Aorta (tissue), 5 donors: ENCODE results near the gene KBTBD4. TPM values are rescaled to one million over a fixed set of nuclear protein-coding genes. Genes with fewer than 3 reads are reported as not detected.

Experiments
- ATAC-seq: fragments of 200-7000 bp; cut with Tn5 transposase; one replicate; pipeline ENCODE4 v1.9.1; 2022; ENCODE audit warnings: moderate library complexity; ENCODE audit not compliant: low FRiP score
- DNase-seq, 2 donors: peaks; one replicate each; pipeline ENCODE4 v3.0.0-alpha.2; 2020
- H3K27ac ChIP-seq, 2 donors: one replicate each; pipeline ENCODE4 v1.5.1; 2013; ENCODE audit warnings: low read length in 2 of 2, mild to moderate bottlenecking in 2 of 2, moderate library complexity in 2 of 2, control low read depth in 1 of 2, inconsistent platforms in 1 of 2, low read depth in 1 of 2
- H3K27me3 ChIP-seq, 2 donors: one replicate each; pipeline ENCODE4 v1.6.1; 2013; ENCODE audit warnings: control low read depth in 1 of 2, low read length in 1 of 2, mild to moderate bottlenecking in 1 of 2, moderate library complexity in 1 of 2; ENCODE audit not compliant: insufficient read depth in 2 of 2, control insufficient read depth in 1 of 2
- H3K36me3 ChIP-seq, 2 donors: one replicate each; pipeline ENCODE4 v1.6.1; 2013; ENCODE audit warnings: control low read depth in 1 of 2, low read length in 1 of 2, mild to moderate bottlenecking in 1 of 2; ENCODE audit not compliant: insufficient read depth in 2 of 2, control insufficient read depth in 1 of 2
- H3K4me1 ChIP-seq, 2 donors: one replicate each; pipeline ENCODE4 v1.6.1; 2013; ENCODE audit warnings: low read length in 2 of 2, control low read depth in 1 of 2, mild to moderate bottlenecking in 1 of 2, moderate library complexity in 1 of 2; ENCODE audit not compliant: insufficient read depth in 2 of 2, control insufficient read depth in 1 of 2
- H3K4me3 ChIP-seq, 2 donors: one replicate each; pipeline ENCODE4 v1.5.1; 2013; ENCODE audit warnings: low read length in 2 of 2, control low read depth in 1 of 2, mild to moderate bottlenecking in 1 of 2
- H3K9me3 ChIP-seq: one replicate; pipeline ENCODE4 v1.6.1; 2013; ENCODE audit warnings: mild to moderate bottlenecking, low read length; ENCODE audit not compliant: control insufficient read depth
- WGBS, 2 donors: extraction: QIAGEN DNeasy Blood & Tissue Kit; methylation state at CpG; one replicate each; pipeline ENCODE4 v1.1.7; 2013; 5-methylcytosine and 5-hydroxymethylcytosine counted together
- intact Hi-C, 2 donors: fragments of 100-400 bp; cut with DNase I; formaldehyde crosslinking; loops; one replicate each; pipeline versions ENCODE4 v1.14.2 to v1.15.0; 2022
- polyA plus RNA-seq, 2 donors: library from polyadenylated mRNA; stranded (reverse); fragments of 200-250 nt; gene quantifications; one replicate each; pipeline ENCODE4 v1.2.3, GENCODE V29; 2013
- total RNA-seq, 2 donors: library from RNA; stranded (reverse); fragmentation: NEBNext Ultra II Directional; extraction: Animal tissue kit (Norgen Biotek cat#: 25700); gene quantifications; one replicate each; pipeline ENCODE4 v1.2.1, GENCODE V29; 2021
- donor health status: healthy with polysubstance abuse.
- donor health status: Bipolar disorder and iron deficiency.
- donor health status: DM: no; HTN: no; CAD: no.
- donor health status: DM: no; HTN: no; CAD: no.
- donor health status: DM: yes; HTN: yes; CAD: no.

The KBTBD4 gene
- total and polyA plus RNA-seq, 4 donors, result 8.9 to 13.5 (median 12.2) TPM

DNA sequence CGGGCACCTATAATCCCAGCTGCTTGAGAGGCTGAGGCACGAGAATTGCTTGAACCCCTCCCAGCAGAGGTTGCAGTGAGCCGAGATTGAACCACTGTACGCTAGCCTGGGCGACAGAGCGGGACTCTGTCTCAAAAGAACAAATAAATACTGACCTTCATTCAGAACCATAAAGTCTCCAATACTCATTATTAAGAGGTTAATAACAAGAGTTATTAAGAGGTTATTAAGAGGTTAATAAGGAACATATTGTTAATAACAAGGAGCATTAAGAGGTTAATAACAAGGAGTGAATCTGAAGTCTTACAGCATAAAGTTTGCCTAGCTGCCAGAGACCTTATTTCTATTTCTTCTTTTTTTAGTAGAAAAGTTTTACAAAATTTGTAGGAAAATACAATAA lies 33.5 kb downstream of the KBTBD4 start:
- Histone ChIP-seq H3K9me3 (no peaks in the 10 kb centered on the region), H3K27me3 (no peaks in the 10 kb centered on the region), H3K27ac (no peak overlapping the region), H3K36me3 (no peaks in the 10 kb centered on the region), H3K4me1 (peaks cover 0 to 3% of the 10 kb centered on the region in 2 donors), H3K4me3 (no peak overlapping the region)
- intact Hi-C loops, result loop anchor here in 1 of 2 donors (5.0 kb wide), 1 partner anchor 33 kb away; no protein-coding TSS in a partner anchor
- DNase-seq (no peak), ATAC-seq (no peak)
- 96% methylated on average over 6 of the region's 6 CpGs for WGBS, 2 donors

DNA sequence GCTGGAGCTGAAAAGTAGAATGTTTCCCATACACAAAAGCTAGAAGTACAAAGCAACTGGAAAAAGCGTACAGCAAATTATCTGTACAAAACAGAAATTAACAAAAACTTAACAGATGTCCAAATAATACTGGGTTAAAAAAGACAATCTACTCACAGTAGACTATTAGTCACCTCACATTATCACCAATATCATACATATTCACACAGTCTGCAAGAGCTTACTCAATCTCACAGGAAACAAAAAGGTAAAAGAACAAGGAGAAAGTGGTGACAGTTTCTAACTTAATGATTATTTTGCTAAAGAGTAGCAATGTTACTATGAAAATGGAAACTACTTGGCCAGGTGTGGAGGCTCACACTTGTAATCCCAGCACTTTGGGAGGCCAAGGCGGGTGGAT lies 37.7 kb downstream of the KBTBD4 start:
- Histone ChIP-seq H3K9me3 (no peaks in the 10 kb centered on the region), H3K4me1 (peaks cover 1 to 7% of the 10 kb centered on the region in 2 donors), H3K27ac (no peak overlapping the region), H3K4me3 (no peak overlapping the region), H3K36me3 (no peaks in the 10 kb centered on the region), H3K27me3 (no peaks in the 10 kb centered on the region)
- intact Hi-C loops, result loop anchor here in 1 of 2 donors (5.0 kb wide), 1 partner anchor 34 kb away; no protein-coding TSS in a partner anchor
- DNase-seq (no peak), ATAC-seq (no peak)
- WGBS, 2 donors, result 96 to 97% methylated on average over 2 of the region's 2 CpGs

DNA sequence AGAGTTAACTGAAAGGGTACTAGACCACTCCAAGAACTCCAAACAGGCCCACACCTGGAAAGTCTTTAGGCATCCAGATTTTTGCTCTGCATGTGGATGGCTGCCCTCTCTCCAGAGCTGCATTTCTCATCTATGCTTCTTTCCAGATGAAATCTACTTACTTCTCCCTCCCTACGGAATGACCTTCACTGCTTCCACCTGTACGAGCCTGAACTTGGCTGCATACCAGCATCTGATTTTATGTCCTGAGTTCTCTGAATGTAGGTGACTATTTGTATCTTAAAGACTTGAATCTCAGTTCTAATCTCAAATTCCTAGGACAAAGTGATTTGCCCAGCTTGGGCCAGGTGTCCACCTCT lies 39.1 kb downstream of the KBTBD4 start:
- H3K9me3 ChIP-seq, result no peaks in the 10 kb centered on the region
- no peak for DNase-seq
- ATAC-seq, result no peak
- H3K27ac ChIP-seq, result no peak overlapping the region
- H3K4me3 ChIP-seq, result no peak overlapping the region
- WGBS, 2 donors, result 61 to 69% methylated on average over 2 of the region's 2 CpGs
- no peaks in the 10 kb centered on the region for H3K27me3 ChIP-seq
- peaks cover 1 to 9% of the 10 kb centered on the region in 2 donors for H3K4me1 ChIP-seq
- H3K36me3 ChIP-seq, result no peaks in the 10 kb centered on the region
- intact Hi-C loops, result loop anchor here in 1 of 2 donors (5.0 kb wide), 1 partner anchor 32 kb away; no protein-coding TSS in a partner anchor

DNA sequence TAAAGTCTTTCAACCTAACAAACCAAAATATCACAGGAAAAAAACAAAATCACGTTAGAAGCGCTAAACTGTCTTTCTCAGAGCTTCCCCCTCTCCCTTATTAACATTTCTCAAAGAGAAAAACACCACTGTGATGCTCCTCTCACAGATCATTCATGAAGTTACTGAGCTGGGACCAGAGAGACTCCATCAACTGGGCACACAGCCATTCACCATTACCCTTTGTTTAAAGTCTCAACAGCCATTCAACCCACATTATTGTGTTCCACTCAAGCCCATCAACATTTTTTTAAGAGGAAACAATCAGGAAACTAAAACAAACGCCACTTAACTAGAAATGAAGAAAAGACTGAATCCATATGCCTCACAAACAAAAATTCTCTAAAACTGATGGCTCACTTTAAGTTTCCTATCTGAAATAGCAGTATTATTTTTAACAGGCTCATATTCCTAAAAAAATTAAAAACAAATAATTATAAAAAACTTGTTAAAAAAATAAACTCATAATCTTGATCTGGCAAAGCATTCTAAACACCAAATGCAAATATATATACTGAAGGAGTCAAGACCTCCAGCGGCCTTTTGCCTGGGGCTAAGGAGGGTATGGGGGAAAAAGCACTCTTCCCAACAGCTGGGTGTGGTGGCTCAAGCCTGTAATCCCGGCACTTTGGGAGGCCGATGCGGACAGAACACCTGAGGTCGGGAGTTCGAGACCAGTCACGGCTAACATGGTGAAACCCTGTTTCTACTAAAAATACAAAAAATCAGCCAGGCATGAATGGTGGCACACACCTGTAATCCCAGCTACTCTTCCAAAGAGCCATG lies 39.8 kb downstream of the KBTBD4 start:
- Histone ChIP-seq H3K27me3 (no peaks in the 10 kb centered on the region), H3K9me3 (no peaks in the 10 kb centered on the region), H3K4me3 (no peak overlapping the region), H3K4me1 (peaks cover 1 to 6% of the 10 kb centered on the region in 2 donors), H3K27ac (no peak overlapping the region), H3K36me3 (no peaks in the 10 kb centered on the region)
- peak in 1 of 2 donors; percentile 49 for DNase-seq
- no peak for ATAC-seq
- intact Hi-C loops, result no loop called here
- 82 to 88% methylated on average over 10 of the region's 10 CpGs for WGBS, 2 donors

DNA sequence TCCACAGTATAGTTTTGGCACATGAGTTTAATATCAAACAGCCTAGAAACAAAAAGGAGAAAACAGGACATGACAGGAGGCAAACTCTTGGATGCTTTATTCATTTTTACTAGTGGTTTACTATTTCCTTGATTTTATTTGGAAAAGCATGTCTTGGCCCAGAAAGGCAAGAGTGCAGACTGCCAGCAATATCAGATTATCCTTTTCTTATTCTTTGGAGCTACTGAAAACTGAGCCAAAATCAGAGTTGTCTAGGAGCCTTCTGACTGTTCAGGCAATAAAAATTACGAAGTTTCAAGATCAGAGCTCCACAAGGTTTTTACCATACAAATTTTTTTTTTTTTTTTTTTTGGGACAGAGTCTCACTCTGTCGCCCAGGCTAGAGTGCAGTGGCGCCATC lies 41.9 kb downstream of the KBTBD4 start:
- Histone ChIP-seq H3K9me3 (no peaks in the 10 kb centered on the region), H3K4me3 (no peak overlapping the region), H3K27ac (no peak overlapping the region), H3K27me3 (no peaks in the 10 kb centered on the region), H3K36me3 (no peaks in the 10 kb centered on the region), H3K4me1 (peaks cover 1 to 8% of the 10 kb centered on the region in 2 donors)
- ATAC-seq (no peak), DNase-seq (no peak)
- 36 to 37% methylated on average over 3 of the region's 3 CpGs for WGBS, 2 donors
- intact Hi-C loops, result no loop called here

DNA sequence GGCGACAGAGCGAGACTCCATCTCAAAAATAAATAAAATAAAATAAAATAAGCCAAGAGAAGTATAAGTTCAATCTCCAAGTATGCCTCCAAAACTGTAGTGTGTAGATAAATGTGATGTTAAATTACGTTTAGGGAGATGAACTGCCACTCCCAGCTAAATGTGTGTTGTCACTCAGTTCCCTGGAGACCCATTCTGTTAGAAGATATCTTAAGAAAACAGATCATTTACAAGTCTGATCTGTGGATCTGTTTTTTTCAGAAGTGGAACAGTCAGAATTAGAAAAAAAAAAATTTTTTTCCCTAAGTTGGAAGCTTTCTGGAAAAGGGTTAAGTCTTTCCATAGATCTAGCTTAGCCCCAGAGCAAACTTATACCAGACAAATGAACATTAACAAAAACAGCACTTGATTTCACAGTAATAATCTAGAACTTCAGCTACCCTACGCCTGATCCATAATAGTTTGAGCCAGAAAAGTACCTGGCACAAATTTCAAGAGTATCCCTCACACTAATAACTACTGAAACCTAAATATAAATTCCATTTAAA lies 44.0 kb downstream of the KBTBD4 start:
- ATAC-seq (no peak), DNase-seq (no peak)
- Histone ChIP-seq H3K9me3 (no peaks in the 10 kb centered on the region), H3K27ac (no peak overlapping the region), H3K36me3 (no peaks in the 10 kb centered on the region), H3K4me3 (no peak overlapping the region), H3K4me1 (peaks cover 1 to 8% of the 10 kb centered on the region in 2 donors), H3K27me3 (no peaks in the 10 kb centered on the region)
- intact Hi-C loops, result no loop called here
- 82 to 86% methylated on average over 4 of the region's 4 CpGs for WGBS, 2 donors

DNA sequence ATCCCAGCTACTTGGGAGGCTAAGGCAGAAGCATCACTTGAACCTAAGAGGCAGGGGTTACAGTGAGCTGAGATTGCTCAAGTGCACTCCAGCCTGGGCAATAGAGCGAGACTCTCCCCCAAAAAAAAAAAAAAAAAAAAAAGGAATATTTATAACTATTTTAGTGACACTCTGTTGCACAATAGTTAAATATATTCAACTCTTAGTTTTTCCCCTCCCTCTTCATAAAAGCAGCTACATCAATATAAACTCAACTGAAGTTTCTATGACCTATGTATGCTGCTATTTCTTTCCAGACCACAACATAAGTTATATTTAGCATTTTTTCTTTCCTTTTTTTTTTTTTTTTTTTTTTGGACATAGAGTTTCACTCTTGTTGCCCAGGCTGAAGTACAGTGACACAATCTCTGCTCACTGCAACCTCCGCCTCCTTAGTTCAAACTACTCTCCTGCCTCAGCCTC lies 45.0 kb downstream of the KBTBD4 start:
- no peaks in the 10 kb centered on the region for H3K9me3 ChIP-seq
- WGBS, 2 donors, result 24 to 32% methylated on average over 2 of the region's 2 CpGs
- H3K27ac ChIP-seq, result peak overlapping the region in 1 of 2 donors; percentile 51
- intact Hi-C loops, result no loop called here
- H3K27me3 ChIP-seq, result no peaks in the 10 kb centered on the region
- no peak for ATAC-seq
- no peak for DNase-seq
- no peak overlapping the region for H3K4me3 ChIP-seq
- peaks cover 1 to 8% of the 10 kb centered on the region in 2 donors for H3K4me1 ChIP-seq
- H3K36me3 ChIP-seq, result no peaks in the 10 kb centered on the region

DNA sequence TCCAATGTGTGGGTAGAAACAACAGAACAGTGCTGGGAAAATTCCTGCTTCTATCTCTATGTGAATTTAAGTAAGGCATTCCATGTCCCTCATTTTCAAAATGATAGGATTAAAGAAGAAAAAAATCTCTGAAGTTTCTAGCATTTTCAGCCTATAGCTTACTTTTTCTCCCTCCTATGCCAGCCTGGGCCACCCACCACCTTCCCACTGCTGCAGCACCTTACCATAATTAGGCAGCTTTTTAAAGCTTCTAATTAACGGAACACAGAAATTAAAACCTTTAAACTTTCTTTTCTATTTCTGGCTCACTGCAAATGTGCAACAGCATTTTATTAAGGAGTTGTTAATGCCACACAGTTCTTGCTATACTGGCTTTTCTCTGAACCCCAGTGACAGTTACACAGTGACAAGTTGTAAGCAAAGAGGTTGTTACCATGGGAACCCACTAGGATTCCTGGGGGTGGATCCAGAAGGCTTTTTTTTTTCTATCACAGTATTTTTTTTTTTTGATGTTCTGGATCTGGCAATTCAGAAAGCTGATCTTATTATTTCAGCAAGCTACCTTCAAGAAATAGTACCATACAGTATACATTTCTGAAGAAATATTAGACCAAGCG lies 46.1 kb downstream of the KBTBD4 start:
- no peaks in the 10 kb centered on the region for H3K36me3 ChIP-seq
- no peak overlapping the region for H3K27ac ChIP-seq
- DNase-seq (no peak), ATAC-seq (no peak)
- H3K4me1 ChIP-seq, result peaks cover 2 to 8% of the 10 kb centered on the region in 2 donors
- H3K9me3 ChIP-seq, result no peaks in the 10 kb centered on the region
- no peaks in the 10 kb centered on the region for H3K27me3 ChIP-seq
- intact Hi-C loops, result no loop called here
- 52 to 62% methylated on average over 2 of the region's 2 CpGs for WGBS, 2 donors
- no peak overlapping the region for H3K4me3 ChIP-seq
